C4-2B (cell line): ENCODE data around the gene UBE2J2.

ENCODE experiments used
- H3K27ac ChIP-seq: fragments of 450-650 bp; 2 replicates; pipeline ENCODE4 v1.5.1; 2017
- ZFX ChIP-seq: fragments of 450-650 bp; IDR thresholded peaks from 2 replicates; pipeline ENCODE4 v1.6.1; 2017
- TF ChIP-seq, protein P1 (sequence below): fragments of 450-650 bp; conservative IDR thresholded peaks from 2 replicates; pipeline ENCODE4 v1.5.1; 2017; ENCODE audit warnings: mild to moderate bottlenecking

Gene UBE2J2

DNA sequence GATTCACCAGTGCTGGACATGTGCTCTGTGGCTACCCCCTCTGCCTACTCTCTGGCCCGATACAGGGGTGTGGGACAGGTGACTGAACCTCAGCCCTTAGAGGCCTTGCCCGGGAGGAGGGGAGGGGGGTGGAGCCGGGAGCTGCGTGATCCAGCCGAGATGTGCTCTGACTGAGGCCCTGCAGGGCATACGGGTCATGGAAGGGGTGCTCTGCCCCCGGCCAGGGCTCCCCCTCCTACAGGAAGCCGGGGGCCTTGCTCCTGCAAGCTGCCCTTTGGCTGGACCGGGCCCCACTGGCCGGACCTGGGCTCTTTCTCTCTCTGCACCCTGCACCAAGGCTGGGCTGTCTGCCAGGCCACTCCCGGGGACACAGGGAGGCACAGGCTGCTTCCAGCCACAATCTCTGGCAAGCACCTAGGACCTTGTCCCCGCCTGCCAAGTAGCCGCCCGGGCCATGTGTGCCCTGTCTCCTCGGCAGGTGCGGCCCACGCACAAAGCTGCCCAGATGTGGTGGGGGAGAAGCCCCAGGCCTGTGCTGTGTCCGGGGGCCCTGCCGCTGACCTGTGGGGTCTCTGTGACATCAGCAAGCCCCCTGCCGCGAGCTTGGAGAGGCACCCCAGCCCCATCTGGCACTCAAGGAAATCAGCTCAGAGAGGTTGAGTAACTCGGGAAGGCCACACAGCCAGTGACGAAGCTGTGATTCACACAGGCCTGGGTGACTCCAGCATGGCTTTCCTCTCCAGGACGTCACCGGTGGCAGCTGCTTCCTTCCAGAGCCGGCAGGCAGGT is 8.1 kb upstream of the UBE2J2 start:
- peak overlapping the region; percentile 52 for H3K27ac ChIP-seq
- TF ChIP-seq, protein P1, sequence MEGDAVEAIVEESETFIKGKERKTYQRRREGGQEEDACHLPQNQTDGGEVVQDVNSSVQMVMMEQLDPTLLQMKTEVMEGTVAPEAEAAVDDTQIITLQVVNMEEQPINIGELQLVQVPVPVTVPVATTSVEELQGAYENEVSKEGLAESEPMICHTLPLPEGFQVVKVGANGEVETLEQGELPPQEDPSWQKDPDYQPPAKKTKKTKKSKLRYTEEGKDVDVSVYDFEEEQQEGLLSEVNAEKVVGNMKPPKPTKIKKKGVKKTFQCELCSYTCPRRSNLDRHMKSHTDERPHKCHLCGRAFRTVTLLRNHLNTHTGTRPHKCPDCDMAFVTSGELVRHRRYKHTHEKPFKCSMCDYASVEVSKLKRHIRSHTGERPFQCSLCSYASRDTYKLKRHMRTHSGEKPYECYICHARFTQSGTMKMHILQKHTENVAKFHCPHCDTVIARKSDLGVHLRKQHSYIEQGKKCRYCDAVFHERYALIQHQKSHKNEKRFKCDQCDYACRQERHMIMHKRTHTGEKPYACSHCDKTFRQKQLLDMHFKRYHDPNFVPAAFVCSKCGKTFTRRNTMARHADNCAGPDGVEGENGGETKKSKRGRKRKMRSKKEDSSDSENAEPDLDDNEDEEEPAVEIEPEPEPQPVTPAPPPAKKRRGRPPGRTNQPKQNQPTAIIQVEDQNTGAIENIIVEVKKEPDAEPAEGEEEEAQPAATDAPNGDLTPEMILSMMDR: no peak
- TF ChIP-seq ZFX: peak; percentile 42; the same call in 1 of the 2 replicates

DNA sequence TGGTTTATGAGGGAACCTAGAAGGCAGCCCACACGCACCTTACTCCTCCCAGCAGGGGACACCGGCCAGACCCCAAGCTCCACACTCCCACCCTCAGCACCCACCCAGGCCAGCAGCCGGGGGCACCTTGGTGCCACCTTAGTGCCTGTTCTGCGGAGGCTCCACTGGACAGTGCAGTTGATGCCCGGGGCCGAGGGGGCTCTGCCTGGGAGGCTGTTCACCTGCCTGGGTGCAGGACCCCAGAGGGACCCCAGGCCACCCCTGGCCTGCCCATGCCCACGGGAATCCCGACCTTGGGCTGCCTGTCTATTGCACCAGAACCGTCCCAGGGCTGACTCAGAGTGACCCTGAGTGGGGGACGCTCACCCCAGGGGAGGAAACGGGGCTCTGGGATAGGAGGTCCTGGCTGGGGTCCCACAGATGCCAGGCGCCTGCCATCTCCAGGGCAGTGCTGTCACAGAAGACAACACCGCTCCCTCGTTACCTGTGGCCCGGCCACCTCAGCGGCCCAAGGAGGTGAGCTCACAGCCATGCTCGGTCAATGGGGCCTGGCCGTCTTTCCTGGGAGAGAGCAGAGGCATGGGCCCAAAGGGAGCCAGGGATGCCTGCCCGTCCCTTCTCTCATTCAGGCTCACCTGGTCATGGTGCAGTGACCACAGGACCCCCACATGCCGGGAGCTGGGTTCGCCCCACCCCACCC is 7.3 kb upstream of the UBE2J2 start:
- peak overlapping the region; percentile 52 for H3K27ac ChIP-seq
- no peak for TF ChIP-seq ZFX
- TF ChIP-seq, protein P1: no peak

DNA sequence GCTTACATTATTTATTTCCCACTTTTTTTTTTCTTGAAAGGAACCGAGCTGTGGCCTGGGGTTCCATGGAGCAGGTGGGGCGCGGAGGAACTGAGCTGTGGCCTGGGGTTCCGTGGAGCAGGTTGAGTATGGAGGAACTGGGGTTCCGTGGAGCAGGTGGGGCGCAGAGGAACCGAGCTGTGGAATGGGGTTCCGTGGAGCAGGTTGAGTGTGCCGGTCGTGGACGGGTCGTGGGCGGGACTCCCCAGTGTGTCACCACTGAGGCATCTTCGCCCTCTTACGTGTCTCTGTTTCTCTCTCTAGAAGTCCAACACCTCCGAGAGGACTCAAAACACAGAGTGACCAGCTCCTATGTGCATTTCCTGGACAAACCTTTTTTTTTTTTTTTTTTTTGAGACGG is 5.4 kb upstream of the UBE2J2 start:
- no peak overlapping the region for H3K27ac ChIP-seq
- no peak for TF ChIP-seq ZFX
- TF ChIP-seq, protein P1: no peak

DNA sequence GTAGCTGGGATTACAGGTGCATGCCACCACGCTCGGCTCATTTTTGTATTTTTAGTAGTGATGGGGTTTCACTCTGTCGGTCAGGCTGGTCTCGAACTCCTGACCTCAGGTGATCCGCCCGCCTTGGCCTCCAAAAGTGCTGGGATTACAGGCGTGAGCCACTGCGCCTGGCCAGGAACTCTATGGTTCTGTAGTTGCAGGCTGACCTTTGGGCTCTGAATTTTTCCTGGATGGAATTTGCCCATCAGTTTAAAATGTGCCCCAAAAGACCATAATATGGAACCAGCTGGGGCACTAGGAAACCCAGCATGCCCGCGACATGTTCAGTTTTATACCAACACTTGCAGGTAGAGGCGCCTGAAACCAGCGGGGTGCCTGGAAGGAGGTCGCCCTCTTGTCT is 5.0 kb upstream of the UBE2J2 start:
- no peak overlapping the region for H3K27ac ChIP-seq
- TF ChIP-seq ZFX: no peak
- TF ChIP-seq, protein P1: no peak

DNA sequence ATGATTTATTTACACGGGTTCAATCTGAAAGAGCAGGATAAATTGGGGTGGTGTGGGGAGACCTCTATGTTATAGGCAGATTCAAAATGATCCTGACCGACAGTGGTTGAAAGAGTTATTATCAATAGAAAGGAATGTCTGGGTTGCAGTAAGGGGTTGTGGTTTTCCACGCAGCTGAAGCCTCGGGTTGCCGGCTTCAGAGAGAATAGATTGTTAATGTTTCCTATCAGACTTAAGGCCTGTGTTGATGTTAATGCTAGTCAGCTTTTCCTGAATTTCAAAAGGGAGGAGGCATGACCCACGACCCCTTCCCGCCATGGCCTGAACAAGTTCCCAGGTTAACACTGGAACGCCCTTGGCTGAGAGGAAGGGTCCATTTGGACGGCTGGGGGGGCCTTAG is 2.2 kb upstream of the UBE2J2 start:
- H3K27ac ChIP-seq: no peak overlapping the region
- no peak for TF ChIP-seq ZFX
- TF ChIP-seq, protein P1: no peak

DNA sequence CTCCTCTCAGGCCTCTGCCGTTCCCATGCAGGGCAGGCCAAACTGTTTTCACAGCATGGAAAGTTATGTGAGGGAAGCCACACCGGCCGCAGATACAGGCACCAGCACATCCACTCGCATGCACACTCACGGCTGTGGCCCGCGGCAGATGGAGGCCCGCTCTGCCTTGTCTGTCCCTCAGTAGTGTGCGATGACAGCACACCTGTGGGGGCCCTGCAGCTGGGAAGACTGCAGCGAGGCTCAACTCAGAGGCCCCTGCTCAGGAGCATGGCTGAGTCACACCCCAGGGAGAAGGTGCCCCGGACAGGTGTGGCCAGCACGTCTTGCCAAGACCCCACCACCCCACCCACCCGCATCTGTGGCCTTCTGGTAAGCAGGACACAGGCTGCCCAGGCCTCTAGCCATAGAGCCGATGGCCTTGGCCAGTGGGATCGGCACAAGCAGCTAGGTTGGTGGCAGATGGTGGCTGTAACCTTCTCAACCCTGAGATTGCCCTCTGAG is 1.3 kb upstream of the UBE2J2 start:
- peak overlapping the region; percentile 95; the same call in 1 of the 2 replicates for H3K27ac ChIP-seq
- TF ChIP-seq, protein P1: no peak
- no peak for TF ChIP-seq ZFX

DNA sequence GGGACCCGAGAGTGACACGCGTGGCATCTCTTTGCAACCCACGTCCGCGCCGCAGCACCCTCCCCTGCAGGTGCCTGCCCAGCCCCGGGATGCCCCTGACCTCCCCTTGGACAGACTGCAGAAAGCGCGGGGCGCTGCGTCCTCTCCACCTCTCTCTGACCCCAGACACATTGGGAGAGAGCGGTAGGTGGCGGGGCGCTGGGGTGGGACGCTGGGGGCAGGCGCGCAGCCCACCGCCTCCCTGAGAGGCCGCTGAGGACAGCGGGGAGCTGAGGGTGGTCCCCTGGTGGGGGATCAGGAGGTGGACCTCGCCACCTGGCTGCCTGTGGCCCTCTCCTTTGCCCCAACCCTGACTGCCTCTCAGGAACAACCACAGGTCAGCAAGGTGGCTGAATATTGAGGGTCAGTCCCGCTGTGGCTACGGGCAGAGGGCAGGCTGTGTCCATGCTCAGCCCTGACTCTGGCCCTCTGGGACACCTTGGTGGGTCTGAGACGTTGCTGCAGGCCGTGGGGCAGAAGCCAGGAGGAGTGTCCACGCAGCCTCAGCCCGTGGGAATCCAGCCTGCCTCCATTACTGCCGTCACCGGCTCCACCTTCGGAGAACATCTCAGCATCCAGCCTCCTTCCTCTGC is 761 bp upstream of the UBE2J2 start:
- H3K27ac ChIP-seq: peak overlapping the region; percentile 95
- no peak for TF ChIP-seq ZFX
- TF ChIP-seq, protein P1: no peak
